Prostate gland (tissue), 2 donors: ENCODE results near the gene SCMH1.

Experiments used
- CTCF ChIP-seq, 4 experiments: fragments of 200-600 bp in 2 of 4; fragments of 450-650 bp in 2 of 4; sonication (generic) in 2 of 4; IDR thresholded peaks; 1 replicate in 3 of 4; 2 replicates in 1 of 4; pipeline ENCODE4 v1.5.1; 2016 to 2019; ENCODE audit warnings: antibody characterized with exemption in 4 of 4, mild to moderate bottlenecking in 2 of 4, moderate library complexity in 2 of 4
- POLR2A ChIP-seq: fragments of 450-650 bp; IDR thresholded peaks from one replicate; pipeline ENCODE4 v1.6.1; 2016; ENCODE audit warnings: antibody characterized with exemption, mild to moderate bottlenecking
- POLR2AphosphoS5 ChIP-seq: sonication (generic); formaldehyde crosslinking; IDR thresholded peaks from one replicate; pipeline ENCODE4 v1.6.1; 2017; ENCODE audit warnings: antibody characterized with exemption

- no peak for TF ChIP-seq CTCF (IDR thresholded peaks at IDR 0.05)
- TF ChIP-seq POLR2A: no peak
- TF ChIP-seq POLR2AphosphoS5: no peak
These were observed 204.8 kb downstream of the SCMH1 start for GRCh38 chr1:41037116-41037903.
